GM20000 (cell line): Measurements from ENCODE around the gene RAET1G.
"Not testable (repeated sequence)": the region's sequence is repeated elsewhere in the genome, so short reads cannot be mapped to it uniquely, and the experiment has no call there.

Experiments used
- DNase-seq: peaks from one replicate; pipeline ENCODE4 v3.0.0; 2012; ENCODE audit warnings: low spot score
- CTCF ChIP-seq: IDR thresholded peaks from 2 replicates; pipeline ENCODE4 v1.5.1; 2012; ENCODE audit warnings: mild to moderate bottlenecking, control low read depth; ENCODE audit errors: extremely low read depth, missing control alignments

RAET1G gene, protein sequence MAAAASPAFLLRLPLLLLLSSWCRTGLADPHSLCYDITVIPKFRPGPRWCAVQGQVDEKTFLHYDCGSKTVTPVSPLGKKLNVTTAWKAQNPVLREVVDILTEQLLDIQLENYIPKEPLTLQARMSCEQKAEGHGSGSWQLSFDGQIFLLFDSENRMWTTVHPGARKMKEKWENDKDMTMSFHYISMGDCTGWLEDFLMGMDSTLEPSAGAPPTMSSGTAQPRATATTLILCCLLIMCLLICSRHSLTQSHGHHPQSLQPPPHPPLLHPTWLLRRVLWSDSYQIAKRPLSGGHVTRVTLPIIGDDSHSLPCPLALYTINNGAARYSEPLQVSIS

DNA sequence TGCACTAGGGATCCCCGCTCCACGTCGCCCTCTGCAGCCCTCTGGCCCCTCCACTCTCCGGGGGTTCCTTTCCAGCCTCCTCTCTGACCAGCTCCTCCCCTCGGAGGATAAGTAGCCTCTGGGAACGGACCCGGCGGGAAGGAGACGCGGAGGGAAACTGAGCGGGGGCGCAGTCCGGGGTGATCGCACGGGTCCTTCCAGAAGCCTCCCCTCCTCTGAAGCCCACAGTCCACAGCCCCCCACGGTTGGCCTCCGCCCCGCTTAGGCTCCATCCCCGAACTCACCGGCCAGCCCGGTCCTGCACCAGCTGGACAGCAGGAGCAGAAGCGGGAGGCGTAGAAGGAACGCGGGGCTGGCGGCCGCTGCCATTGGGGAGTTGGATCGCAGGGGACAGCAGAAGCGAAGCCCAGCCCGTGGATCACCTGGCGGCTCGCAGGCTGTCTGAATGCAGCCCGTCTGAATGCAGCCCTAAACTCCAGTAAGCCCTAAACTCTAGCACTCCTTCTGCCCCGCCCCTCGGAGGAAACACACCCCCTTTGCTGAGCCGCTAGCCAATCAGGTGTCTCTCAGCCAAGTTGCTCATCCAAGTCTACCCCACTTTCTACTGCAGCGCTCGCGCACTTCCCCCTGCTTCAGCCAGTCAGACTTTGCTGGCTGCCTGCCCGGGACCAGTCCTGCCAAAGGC is at the start of gene RAET1G:
Gene RAET1G (minus strand): TSS at position 480 of the 685 bp plus-strand sequence. CDS start 111 bp downstream, at position 369.
- TF ChIP-seq CTCF = no peak
- DNase-seq = peak; percentile 66

GRCh38 chr6:149969635-149970034 is 46.7 kb upstream of the RAET1G start:
- no peak for TF ChIP-seq CTCF
- DNase-seq = no peak

- not testable (repeated sequence) for DNase-seq
Measured at GRCh38 chr6:149968909-149969308, 46.0 kb upstream of the RAET1G start.

- DNase-seq = not testable (repeated sequence)
Measured at GRCh38 chr6:149967999-149968398, 45.1 kb upstream of the RAET1G start.

DNA sequence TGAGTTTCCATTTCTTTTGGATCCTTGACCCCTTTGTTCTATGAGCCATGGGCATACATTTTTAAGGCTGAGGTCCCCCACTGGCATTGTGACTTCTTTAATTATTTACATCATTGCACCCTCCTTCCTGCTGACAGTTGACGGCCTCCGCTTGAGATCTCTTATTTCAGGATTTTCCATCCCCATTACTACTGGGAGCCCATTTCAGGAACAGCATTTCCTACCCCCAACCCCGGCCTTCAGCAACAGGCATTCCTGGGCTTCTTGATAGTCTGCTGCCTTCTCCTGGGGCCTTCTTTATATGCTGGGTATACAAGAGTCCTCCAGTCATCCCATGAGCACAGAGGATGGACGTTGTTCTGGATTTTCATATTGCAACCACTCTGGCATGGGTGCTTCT is 44.7 kb upstream of the RAET1G start:
- no peak for DNase-seq
- no peak for TF ChIP-seq CTCF

DNA sequence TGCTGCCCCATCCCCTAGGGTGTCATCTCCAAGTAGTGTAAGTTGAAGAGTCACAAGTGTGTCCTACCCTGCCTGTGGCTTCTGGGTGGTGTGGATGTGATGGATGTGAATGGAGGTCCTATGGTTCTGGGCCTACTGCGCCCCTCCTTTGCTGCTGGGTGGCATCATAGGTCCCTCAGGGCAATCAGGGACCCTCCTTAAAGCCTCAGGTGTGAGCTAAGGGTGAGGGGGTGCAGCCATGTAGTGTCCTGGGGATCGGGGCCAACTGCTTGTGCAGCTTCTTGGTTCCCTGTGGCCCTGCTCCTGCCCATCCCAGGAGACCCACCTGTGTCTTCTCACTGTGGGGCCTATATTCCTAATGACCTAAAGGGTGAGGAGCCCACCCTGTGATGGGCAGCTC is 43.4 kb upstream of the RAET1G start:
- not testable (repeated sequence) for DNase-seq

GRCh38 chr6:149965194-149966020 is 42.5 kb upstream of the RAET1G start:
- DNase-seq = peak; percentile 47

More at GRCh38 chr6:149965194-149966020, 42.5 kb upstream of the RAET1G start:
- no peak for TF ChIP-seq CTCF
